Right lobe of liver (tissue), 4 donors: ENCODE data around the gene KCNH5.

ENCODE experiments used
- POLR2A ChIP-seq: fragments of 450-650 bp; IDR thresholded peaks from one replicate; pipeline ENCODE4 v1.6.1; 2017; ENCODE audit warnings: antibody characterized with exemption, mild to moderate bottlenecking
- TF ChIP-seq, protein P1 (sequence below), 4 donors: fragments of 200-600 bp in 3 of 4; fragments of 450-650 bp in 1 of 4; IDR thresholded peaks; one replicate each; pipeline versions ENCODE4 v1.5.1 to v1.8.0; 2016 to 2022; ENCODE audit warnings: antibody characterized with exemption in 4 of 4, mild to moderate bottlenecking in 2 of 4
- donor health status: DM: no; HTN: no; CAD: no.
- donor health status: DM: no; HTN: no; CAD: no.
- donor health status: DM: no; HTN: yes; CAD: no.

DNA sequence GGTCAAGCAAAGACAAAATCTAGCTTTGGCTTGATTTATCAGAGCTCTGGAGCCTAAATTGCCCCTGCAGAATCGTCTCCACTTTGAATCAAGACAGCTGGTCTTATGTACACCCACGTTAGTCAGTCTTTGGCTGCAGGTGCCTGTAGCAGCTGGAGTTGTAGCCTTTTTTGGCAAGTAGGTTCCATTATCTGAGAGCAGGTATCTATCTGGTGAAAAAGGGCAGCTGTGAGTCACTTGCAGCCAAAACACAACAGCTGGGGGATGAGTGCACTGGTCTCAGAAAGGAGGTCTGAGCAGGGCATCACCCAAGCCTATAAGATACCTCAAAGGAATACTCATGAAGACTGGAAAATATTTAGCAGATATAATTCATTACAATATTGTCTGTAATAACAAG is 43.6 kb upstream of the KCNH5 start:
- TF ChIP-seq, protein P1, sequence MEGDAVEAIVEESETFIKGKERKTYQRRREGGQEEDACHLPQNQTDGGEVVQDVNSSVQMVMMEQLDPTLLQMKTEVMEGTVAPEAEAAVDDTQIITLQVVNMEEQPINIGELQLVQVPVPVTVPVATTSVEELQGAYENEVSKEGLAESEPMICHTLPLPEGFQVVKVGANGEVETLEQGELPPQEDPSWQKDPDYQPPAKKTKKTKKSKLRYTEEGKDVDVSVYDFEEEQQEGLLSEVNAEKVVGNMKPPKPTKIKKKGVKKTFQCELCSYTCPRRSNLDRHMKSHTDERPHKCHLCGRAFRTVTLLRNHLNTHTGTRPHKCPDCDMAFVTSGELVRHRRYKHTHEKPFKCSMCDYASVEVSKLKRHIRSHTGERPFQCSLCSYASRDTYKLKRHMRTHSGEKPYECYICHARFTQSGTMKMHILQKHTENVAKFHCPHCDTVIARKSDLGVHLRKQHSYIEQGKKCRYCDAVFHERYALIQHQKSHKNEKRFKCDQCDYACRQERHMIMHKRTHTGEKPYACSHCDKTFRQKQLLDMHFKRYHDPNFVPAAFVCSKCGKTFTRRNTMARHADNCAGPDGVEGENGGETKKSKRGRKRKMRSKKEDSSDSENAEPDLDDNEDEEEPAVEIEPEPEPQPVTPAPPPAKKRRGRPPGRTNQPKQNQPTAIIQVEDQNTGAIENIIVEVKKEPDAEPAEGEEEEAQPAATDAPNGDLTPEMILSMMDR (IDR thresholded peaks at IDR 0.05): no peak
- TF ChIP-seq POLR2A: no peak
